WTC11 (cell line): ENCODE measurements around the gene DIO3.

Source experiments
- CREB1 ChIP-seq: sonication (generic); formaldehyde crosslinking; IDR thresholded peaks from 2 replicates; pipeline ENCODE4 v1.8.0; 2023; ENCODE audit warnings: mild to moderate bottlenecking, missing genetic modification reagents
- CTCF ChIP-seq: fragments of 200-600 bp; IDR thresholded peaks from 2 replicates; pipeline ENCODE4 v1.8.0; 2022; ENCODE audit warnings: antibody characterized with exemption
- ESRRA ChIP-seq: sonication (generic); formaldehyde crosslinking; IDR thresholded peaks from 2 replicates; pipeline ENCODE4 v1.8.1; 2022; ENCODE audit warnings: mild to moderate bottlenecking, missing genetic modification reagents, borderline replicate concordance
- JUN ChIP-seq: sonication (generic); formaldehyde crosslinking; IDR thresholded peaks from 2 replicates; pipeline ENCODE4 v1.8.0; 2023; ENCODE audit warnings: mild to moderate bottlenecking, missing genetic modification reagents
- PRDM15 ChIP-seq: sonication (generic); formaldehyde crosslinking; IDR thresholded peaks from 2 replicates; pipeline ENCODE4 v1.8.0; 2022; ENCODE audit warnings: missing genetic modification reagents
- SP1 ChIP-seq: sonication (generic); formaldehyde crosslinking; conservative IDR thresholded peaks from 2 replicates; pipeline ENCODE4 v1.8.1; 2022; ENCODE audit warnings: missing genetic modification reagents
- TF ChIP-seq, protein P1 (sequence below): sonication (generic); formaldehyde crosslinking; IDR thresholded peaks from 2 replicates; pipeline ENCODE4 v1.8.0; 2022; ENCODE audit warnings: mild to moderate bottlenecking, missing genetic modification reagents
- TF ChIP-seq, protein P2 (sequence below): sonication (generic); formaldehyde crosslinking; IDR thresholded peaks from 2 replicates; pipeline ENCODE4 v1.8.0; 2022; ENCODE audit warnings: mild to moderate bottlenecking, missing genetic modification reagents

DNA sequence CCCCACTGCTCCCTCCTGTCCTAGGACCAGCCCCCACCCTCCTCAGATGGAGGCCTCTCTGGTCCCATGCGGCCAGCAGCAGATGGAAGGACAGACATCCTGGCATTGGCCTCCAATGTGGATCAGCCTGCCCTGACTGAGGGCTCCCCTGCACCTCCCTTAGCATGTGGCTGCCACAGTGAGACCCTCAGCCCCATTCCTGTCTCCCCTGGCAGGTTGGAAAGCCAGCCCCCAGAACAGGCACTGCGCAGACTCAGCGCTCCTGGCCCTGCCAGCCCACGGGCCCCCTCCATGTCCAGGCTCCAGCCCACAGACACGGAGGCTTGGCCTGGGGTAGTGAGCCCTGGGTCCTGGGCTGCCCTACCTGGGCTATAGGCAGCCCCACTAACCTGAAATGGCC is 47.2 kb upstream of the DIO3 start:
- TF ChIP-seq CTCF (no peak), CREB1 (CRISPR knock-in tag) (no peak), SP1 (CRISPR knock-in tag) (no peak), PRDM15 (CRISPR knock-in tag) (no peak), ESRRA (CRISPR knock-in tag) (no peak), JUN (CRISPR knock-in tag) (no peak)
- TF ChIP-seq, protein P1, sequence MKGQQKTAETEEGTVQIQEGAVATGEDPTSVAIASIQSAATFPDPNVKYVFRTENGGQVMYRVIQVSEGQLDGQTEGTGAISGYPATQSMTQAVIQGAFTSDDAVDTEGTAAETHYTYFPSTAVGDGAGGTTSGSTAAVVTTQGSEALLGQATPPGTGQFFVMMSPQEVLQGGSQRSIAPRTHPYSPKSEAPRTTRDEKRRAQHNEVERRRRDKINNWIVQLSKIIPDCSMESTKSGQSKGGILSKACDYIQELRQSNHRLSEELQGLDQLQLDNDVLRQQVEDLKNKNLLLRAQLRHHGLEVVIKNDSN (CRISPR knock-in tag), result no peak
- TF ChIP-seq, protein P2, sequence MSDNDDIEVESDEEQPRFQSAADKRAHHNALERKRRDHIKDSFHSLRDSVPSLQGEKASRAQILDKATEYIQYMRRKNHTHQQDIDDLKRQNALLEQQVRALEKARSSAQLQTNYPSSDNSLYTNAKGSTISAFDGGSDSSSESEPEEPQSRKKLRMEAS (CRISPR knock-in tag), result no peak
